ENCODE measurements around the gene CDR2. TPM values are rescaled to one million over a fixed set of nuclear protein-coding genes. Genes with fewer than 3 reads are reported as not detected.

Gene CDR2
- total and polyA plus RNA-seq, 9 of the 15 experiments (the other 6 are each of a cell fraction or from before 2014, with no cell fraction given), result 4.6 to 30.3 (median 19.9) TPM

DNA sequence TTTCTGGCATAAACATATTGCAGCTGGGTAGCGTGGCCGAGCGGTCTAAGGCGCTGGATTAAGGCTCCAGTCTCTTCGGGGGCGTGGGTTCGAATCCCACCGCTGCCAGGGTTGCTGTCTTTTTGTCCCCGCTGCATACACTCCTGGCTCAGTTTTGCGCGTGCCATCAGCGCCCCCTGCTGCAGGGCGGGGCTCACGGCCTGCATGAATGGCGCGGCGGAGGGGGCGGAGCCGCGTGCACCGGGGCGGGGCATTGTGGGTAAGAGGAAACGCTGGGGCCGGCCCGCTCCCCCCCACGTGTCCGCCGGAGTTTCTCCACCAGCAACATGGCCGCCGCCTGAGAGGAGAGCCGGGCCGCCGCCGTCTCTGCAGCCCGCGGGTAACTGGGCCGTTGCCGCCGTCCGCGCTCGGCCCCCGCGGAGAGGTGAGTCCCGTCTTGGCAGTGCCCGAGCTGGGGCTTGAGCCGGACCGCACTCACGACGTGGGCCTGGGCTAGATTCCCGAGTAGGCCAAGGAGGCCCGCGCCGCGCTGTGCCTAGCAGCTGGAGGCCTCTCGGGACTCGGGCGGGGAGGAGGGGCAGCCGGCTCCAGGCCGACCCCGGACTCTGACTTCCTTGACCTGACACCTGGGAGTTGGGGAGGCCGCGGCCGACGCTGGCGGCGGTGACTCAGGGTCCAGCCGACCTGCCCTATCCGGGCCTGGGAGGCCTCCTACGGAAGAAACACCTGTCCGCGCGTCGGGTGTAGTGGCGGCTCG lies 77.1 kb downstream of the CDR2 start, which contains the start of gene POLR3E (continued):
- TF ChIP-seq, protein P1, sequence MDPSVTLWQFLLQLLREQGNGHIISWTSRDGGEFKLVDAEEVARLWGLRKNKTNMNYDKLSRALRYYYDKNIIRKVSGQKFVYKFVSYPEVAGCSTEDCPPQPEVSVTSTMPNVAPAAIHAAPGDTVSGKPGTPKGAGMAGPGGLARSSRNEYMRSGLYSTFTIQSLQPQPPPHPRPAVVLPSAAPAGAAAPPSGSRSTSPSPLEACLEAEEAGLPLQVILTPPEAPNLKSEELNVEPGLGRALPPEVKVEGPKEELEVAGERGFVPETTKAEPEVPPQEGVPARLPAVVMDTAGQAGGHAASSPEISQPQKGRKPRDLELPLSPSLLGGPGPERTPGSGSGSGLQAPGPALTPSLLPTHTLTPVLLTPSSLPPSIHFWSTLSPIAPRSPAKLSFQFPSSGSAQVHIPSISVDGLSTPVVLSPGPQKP (CRISPR knock-in tag; IDR thresholded peaks at IDR 0.05), result no peak
- TF ChIP-seq, protein P2, sequence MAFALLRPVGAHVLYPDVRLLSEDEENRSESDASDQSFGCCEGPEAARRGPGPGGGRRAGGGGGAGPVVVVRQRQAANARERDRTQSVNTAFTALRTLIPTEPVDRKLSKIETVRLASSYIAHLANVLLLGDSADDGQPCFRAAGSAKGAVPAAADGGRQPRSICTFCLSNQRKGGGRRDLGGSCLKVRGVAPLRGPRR (CRISPR knock-in tag; IDR thresholded peaks at IDR 0.05), result no peak
- TF ChIP-seq GATAD2B (IDR thresholded peaks at IDR 0.05; ENCODE audit: borderline replicate concordance), result peak; percentile 88; the same call in 1 of the 2 replicates
- no peak for TF ChIP-seq NCOA1 (IDR thresholded peaks at IDR 0.05; ENCODE audit: low read depth)
- no peak for TF ChIP-seq FOXJ3 (CRISPR knock-in tag; IDR thresholded peaks at IDR 0.05)
- TF ChIP-seq, protein P3, sequence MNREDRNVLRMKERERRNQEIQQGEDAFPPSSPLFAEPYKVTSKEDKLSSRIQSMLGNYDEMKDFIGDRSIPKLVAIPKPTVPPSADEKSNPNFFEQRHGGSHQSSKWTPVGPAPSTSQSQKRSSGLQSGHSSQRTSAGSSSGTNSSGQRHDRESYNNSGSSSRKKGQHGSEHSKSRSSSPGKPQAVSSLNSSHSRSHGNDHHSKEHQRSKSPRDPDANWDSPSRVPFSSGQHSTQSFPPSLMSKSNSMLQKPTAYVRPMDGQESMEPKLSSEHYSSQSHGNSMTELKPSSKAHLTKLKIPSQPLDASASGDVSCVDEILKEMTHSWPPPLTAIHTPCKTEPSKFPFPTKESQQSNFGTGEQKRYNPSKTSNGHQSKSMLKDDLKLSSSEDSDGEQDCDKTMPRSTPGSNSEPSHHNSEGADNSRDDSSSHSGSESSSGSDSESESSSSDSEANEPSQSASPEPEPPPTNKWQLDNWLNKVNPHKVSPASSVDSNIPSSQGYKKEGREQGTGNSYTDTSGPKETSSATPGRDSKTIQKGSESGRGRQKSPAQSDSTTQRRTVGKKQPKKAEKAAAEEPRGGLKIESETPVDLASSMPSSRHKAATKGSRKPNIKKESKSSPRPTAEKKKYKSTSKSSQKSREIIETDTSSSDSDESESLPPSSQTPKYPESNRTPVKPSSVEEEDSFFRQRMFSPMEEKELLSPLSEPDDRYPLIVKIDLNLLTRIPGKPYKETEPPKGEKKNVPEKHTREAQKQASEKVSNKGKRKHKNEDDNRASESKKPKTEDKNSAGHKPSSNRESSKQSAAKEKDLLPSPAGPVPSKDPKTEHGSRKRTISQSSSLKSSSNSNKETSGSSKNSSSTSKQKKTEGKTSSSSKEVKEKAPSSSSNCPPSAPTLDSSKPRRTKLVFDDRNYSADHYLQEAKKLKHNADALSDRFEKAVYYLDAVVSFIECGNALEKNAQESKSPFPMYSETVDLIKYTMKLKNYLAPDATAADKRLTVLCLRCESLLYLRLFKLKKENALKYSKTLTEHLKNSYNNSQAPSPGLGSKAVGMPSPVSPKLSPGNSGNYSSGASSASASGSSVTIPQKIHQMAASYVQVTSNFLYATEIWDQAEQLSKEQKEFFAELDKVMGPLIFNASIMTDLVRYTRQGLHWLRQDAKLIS (CRISPR knock-in tag; IDR thresholded peaks at IDR 0.05), result peak; percentile 94
- 0 out of 2 replicates have a peak, but pooled peaks have one; percentile 49 for TF ChIP-seq SMAD2 (IDR thresholded peaks at IDR 0.05; ENCODE audit: low read depth, low read length)
- 0 out of 2 replicates have a peak, but pooled peaks have one; percentile 13 for TF ChIP-seq ZNF232 (CRISPR knock-in tag; IDR thresholded peaks at IDR 0.05)
- TF ChIP-seq ZNF121 (CRISPR knock-in tag; conservative IDR thresholded peaks at IDR 0.05), result no peak
- peak; percentile 84; the same call in 1 of the 2 replicates for TF ChIP-seq MTA1 (IDR thresholded peaks at IDR 0.05; ENCODE audit: borderline replicate concordance)
- TF ChIP-seq RBM15 (IDR thresholded peaks at IDR 0.05; ENCODE audit: insufficient read depth, low read length), result peak; percentile 71; the same call in 1 of the 2 replicates
- TF ChIP-seq MEF2A (IDR thresholded peaks at IDR 0.05; ENCODE audit: control insufficient read depth, low read depth, low read length), result no peak
- no peak for TF ChIP-seq BRCA1 (IDR thresholded peaks at IDR 0.05)
- TF ChIP-seq BRCA1 (CRISPR knock-in tag; IDR thresholded peaks at IDR 0.05), result no peak
- peak in 1 of 2 experiments; percentile 55; a peak in 1 of 4 replicates for TF ChIP-seq ZMIZ1 (IDR thresholded peaks at IDR 0.05; ENCODE audit: low read depth in 2 of 2, low read length in 2 of 2)
- TF ChIP-seq TCF3 (CRISPR knock-in tag; IDR thresholded peaks at IDR 0.05), result peak; percentile 61
- TF ChIP-seq SMARCA5 (IDR thresholded peaks at IDR 0.05), result no peak
- peak; percentile 64 for TF ChIP-seq POLR3G (IDR thresholded peaks at IDR 0.05; ENCODE audit: extremely low read depth, insufficient read length, insufficient replicate concordance)
